Ishikawa (cell line): ENCODE data around the gene SERINC3.

ENCODE experiments used
- EP300 ChIP-seq: IDR thresholded peaks from 2 replicates; pipeline ENCODE4 v1.6.1; 2012; ENCODE audit warnings: borderline replicate concordance
- REST ChIP-seq: IDR thresholded peaks from 2 replicates; pipeline ENCODE4 v1.6.1; 2012; ENCODE audit warnings: low read depth, mild to moderate bottlenecking
- TCF12 ChIP-seq: IDR thresholded peaks from 2 replicates; pipeline ENCODE4 v1.6.1; 2012; ENCODE audit warnings: low read depth
- YY1 ChIP-seq: IDR thresholded peaks from 2 replicates; pipeline ENCODE4 v1.6.1; 2012; ENCODE audit warnings: low read depth

GRCh38 chr20:44552050-44552449 lies 30.2 kb upstream of the SERINC3 start:
- TF ChIP-seq REST (no peak), TCF12 (no peak), EP300 (no peak), YY1 (no peak)
